Measurements from ENCODE around the gene ATP7B.
"Not testable (repeated sequence)": the region's sequence is repeated elsewhere in the genome, so short reads cannot be mapped to it uniquely, and the experiment has no call there.

ATP7B gene

DNA sequence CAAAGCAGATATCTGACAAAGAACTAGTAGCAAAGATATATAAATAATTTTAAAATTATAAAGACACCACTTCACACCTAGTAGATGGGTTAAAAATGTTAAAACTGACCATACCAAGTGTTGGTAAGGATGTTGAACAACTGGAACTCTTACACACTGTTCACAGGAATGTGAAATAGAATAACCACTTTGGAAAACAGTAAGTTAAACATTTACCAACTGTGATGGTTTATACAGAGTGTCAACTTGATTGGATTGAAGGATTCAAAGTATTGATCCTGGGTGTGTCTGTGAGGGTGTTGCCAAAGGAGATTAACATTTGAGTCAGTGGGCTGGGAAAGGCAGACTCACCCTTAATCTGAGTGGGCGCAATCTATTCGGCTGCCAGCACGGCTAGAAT lies 32.4 kb upstream of the ATP7B start:
- DNase-seq (ENCODE audit: low read depth), result no peak
- TF ChIP-seq, protein P1, sequence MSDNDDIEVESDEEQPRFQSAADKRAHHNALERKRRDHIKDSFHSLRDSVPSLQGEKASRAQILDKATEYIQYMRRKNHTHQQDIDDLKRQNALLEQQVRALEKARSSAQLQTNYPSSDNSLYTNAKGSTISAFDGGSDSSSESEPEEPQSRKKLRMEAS (IDR thresholded peaks at IDR 0.05; ENCODE audit: low read depth, low read length), result no peak
- TF ChIP-seq, protein P2, sequence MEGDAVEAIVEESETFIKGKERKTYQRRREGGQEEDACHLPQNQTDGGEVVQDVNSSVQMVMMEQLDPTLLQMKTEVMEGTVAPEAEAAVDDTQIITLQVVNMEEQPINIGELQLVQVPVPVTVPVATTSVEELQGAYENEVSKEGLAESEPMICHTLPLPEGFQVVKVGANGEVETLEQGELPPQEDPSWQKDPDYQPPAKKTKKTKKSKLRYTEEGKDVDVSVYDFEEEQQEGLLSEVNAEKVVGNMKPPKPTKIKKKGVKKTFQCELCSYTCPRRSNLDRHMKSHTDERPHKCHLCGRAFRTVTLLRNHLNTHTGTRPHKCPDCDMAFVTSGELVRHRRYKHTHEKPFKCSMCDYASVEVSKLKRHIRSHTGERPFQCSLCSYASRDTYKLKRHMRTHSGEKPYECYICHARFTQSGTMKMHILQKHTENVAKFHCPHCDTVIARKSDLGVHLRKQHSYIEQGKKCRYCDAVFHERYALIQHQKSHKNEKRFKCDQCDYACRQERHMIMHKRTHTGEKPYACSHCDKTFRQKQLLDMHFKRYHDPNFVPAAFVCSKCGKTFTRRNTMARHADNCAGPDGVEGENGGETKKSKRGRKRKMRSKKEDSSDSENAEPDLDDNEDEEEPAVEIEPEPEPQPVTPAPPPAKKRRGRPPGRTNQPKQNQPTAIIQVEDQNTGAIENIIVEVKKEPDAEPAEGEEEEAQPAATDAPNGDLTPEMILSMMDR (IDR thresholded peaks at IDR 0.05; ENCODE audit: low read depth, low read length), result no peak
- no peak for TF ChIP-seq POLR2A (IDR thresholded peaks at IDR 0.05; ENCODE audit: extremely low read depth, insufficient read length)
- TF ChIP-seq MYC (IDR thresholded peaks at IDR 0.05; ENCODE audit: low read depth, low read length), result no peak
- no peak overlapping the region for H3K4me3 ChIP-seq (ENCODE audit: low read depth, low read length)

DNA sequence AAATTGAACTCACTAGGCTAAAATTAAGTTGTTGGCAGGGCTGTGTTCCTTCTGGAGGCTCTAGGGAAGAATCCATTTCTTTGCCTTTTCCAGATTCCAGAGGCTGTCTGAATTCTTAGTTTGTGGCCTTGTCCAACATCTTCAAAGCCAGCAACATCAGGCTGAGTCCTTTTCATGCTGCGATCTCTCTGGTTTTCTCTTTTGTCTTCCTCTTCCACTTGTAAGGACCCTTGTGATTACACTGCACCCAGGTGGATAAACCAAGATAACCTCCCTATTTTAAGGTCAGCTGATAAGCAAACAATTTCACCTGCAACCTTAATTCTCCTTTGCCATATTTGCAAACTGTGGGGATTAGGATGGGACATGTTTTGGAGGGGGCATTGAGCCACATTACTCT lies 24.8 kb upstream of the ATP7B start:
- H3K4me3 ChIP-seq (ENCODE audit: low read depth, low read length), result no peak overlapping the region
- TF ChIP-seq, protein P1 (IDR thresholded peaks at IDR 0.05; ENCODE audit: low read depth, low read length), result no peak
- TF ChIP-seq, protein P2 (IDR thresholded peaks at IDR 0.05; ENCODE audit: low read depth, low read length), result no peak
- TF ChIP-seq POLR2A (IDR thresholded peaks at IDR 0.05; ENCODE audit: extremely low read depth, insufficient read length) (no peak), MYC (IDR thresholded peaks at IDR 0.05; ENCODE audit: low read depth, low read length) (no peak)
- no peak for DNase-seq (ENCODE audit: low read depth)

DNA sequence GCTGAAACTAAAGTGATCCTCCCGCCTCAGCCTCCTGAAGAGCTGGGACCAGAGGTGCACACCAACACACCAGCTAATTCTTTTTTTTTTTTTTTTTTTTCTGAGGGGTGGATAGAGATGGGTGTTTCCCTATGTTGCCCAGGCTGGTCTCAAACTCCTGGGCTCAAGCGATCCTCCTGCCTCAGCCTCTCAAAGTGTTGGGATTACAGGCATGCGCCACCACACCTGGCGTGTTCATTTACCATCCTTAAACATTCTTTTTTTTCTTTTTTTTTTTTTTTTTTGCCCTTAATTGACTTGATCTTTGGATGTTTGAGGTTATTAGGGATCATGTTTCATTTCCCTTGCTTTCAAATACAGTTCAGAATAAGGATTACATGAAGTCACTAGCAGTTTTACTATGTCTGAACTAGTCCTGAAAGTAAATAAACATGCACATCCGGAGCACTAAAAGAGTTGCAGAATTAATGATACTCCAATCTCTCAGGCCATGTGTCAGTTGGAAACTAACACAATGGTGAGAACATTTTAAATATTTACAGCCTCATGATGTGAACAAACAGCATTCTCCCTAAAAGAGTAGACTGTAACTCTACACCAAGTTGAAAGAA lies 23.5 kb upstream of the ATP7B start:
- no peak for TF ChIP-seq MYC (IDR thresholded peaks at IDR 0.05; ENCODE audit: low read depth, low read length)
- no peak for TF ChIP-seq POLR2A (IDR thresholded peaks at IDR 0.05; ENCODE audit: extremely low read depth, insufficient read length)
- TF ChIP-seq, protein P2 (IDR thresholded peaks at IDR 0.05; ENCODE audit: low read depth, low read length), result no peak
- TF ChIP-seq, protein P1 (IDR thresholded peaks at IDR 0.05; ENCODE audit: low read depth, low read length), result no peak
- no peak overlapping the region for H3K4me3 ChIP-seq (ENCODE audit: low read depth, low read length)
- no peak for DNase-seq (ENCODE audit: low read depth)

DNA sequence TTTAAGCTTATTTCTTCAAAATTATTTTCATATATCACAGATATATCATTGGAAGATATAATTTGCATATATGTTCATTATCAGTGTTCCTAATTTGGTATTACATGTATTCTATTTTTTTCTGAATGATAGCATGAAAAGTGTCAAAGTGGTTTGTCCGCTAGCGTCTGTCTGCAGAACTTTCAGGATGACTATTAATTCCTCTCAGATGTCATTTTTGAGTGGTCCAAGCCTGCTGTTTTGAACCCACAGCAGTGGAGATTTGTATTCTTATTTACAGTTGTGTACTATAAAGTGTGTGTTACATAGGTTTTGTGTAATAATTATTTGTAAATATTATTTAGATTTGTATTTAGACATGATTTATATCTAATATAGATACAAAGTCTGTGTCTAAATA lies 21.8 kb upstream of the ATP7B start:
- TF ChIP-seq, protein P1 (IDR thresholded peaks at IDR 0.05; ENCODE audit: low read depth, low read length), result no peak
- TF ChIP-seq, protein P2 (IDR thresholded peaks at IDR 0.05; ENCODE audit: low read depth, low read length), result no peak
- TF ChIP-seq POLR2A (IDR thresholded peaks at IDR 0.05; ENCODE audit: extremely low read depth, insufficient read length) (no peak), MYC (IDR thresholded peaks at IDR 0.05; ENCODE audit: low read depth, low read length) (no peak)
- DNase-seq (ENCODE audit: low read depth), result no peak
- no peak overlapping the region for H3K4me3 ChIP-seq (ENCODE audit: low read depth, low read length)

DNA sequence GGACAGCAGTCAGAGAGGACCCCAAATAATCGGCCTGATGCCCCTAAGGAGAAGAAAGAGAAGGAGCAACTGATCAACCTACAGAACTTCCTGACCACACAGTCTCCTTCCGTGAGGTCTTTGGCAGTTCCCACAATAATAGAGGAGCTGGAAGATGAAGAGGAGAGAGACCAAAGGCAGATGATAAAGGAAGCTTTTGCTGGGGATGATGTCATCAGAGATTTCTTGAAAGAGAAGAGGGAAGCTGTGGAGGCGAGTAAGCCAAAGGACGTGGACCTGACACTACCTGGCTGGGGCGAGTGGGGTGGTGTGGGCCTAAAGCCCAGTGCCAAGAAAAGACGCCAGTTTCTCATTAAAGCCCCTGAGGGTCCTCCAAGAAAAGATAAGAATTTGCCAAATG lies 19.2 kb upstream of the ATP7B start:
- not testable (repeated sequence) for H3K4me3 ChIP-seq (ENCODE audit: low read depth, low read length)

DNA sequence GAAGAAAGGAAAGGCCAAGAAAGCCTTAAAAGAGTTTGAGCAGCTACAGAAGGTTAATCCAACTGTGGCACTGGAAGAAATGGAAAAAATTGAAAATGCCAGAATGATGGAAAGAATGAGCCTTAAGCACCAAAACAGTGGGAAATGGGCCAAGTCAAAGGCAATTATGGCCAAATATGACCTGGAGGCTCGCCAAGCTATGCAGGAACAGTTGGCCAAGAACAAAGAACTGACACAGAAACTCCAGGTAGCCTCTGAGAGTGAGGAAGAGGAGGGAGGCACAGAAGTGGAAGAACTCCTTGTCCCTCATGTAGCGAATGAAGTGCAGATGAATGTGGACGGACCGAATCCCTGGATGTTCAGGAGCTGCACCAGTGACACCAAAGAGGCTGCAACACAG lies 18.3 kb upstream of the ATP7B start:
- H3K4me3 ChIP-seq (ENCODE audit: low read depth, low read length), result no peak overlapping the region
- TF ChIP-seq POLR2A (IDR thresholded peaks at IDR 0.05; ENCODE audit: extremely low read depth, insufficient read length) (no peak), MYC (IDR thresholded peaks at IDR 0.05; ENCODE audit: low read depth, low read length) (no peak)
- TF ChIP-seq, protein P1 (IDR thresholded peaks at IDR 0.05; ENCODE audit: low read depth, low read length), result no peak
- TF ChIP-seq, protein P2 (IDR thresholded peaks at IDR 0.05; ENCODE audit: low read depth, low read length), result no peak
- no peak for DNase-seq (ENCODE audit: low read depth)

More for the DNA sequence above, 19.2 kb upstream of the ATP7B start:
- not testable (repeated sequence) for DNase-seq (ENCODE audit: low read depth)
